GM21619 (cell line): ENCODE results near the gene SLC9A9.

ENCODE experiments used
- ATAC-seq: cut with Tn5 transposase; IDR thresholded peaks from one replicate; pipeline ENCODE4 v1.9.1; 2021; ENCODE audit not compliant: unreplicated experiment

The SLC9A9 gene

DNA sequence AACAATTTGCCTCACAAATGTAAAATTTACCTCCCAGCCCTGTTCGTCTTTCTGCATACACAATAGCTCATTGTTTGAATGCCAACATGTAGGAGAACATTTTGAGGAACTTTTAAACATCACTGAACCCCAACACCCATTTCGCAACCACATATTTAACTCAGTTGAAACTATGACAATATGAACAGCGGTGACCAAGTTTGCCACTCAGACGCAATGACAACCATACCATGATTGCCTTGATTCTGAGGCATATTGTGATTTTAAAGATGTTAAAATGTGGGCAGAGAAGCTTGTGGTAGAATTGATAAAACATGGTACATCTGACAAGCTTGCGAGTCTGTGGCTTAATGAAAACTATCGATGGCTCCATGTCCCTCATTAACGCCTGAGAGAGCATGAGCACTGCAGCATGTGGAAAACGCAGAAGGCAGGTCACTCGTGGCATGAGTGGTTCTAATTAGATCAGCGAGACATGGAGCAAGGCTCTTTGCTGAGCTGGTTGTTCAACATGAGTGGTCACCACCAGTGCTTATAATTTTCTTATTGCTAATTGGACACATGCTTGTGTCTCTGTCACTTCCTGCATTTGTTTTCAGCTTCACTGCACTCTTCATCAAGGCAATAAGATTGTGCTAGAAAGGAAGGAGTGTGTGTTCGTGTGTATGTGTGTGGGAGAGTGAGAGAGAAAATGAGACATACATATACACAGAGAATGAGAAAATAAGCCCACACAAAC is 611.9 kb downstream of the SLC9A9 start:
- no peak for ATAC-seq

DNA sequence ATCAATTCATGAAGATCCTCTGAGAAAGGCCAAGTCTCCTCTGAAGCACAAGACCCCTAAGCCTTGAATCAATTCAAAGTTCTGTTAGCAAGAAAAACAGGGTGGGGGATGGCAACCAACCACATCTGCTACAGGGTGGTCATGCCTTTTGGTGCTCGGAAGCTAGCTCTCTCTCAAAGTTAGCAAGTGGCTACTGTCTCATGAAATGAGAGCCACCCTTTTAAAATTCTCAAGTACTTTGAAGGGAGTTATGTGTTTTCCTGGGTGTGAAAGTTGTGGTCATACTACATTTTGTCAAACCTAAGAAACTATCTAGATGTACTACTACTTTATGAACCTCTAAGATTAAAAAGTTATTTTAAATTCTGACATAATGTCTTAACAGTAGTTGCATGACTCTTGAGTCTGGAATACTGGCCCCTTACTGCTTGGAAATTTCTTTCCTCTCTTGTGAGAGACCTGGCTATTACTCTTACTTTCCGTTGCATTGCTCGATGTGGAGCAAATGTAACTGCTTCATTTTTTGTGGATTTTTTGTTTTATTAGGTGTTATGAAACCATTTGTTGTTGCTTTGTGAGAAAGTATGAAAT is 612.6 kb downstream of the SLC9A9 start:
- ATAC-seq: no peak

DNA sequence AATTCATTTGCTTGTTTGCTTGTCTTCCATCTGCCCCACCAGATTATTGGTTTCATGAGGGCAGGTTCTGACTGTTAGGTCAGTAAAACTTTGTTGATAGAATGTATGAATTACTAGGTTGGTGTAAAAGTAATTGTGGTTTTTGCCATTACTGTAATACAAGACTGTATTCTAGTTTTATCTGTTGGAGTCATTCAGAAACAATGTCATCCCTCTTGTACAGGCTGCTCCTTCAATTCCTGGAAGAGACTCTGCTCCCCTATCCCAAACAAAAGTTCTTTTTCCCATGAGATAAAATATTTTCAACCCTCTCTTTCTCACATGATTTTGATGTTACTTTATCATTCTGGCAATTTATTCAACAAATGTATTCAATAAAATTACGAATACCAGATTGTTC is 613.7 kb downstream of the SLC9A9 start:
- no peak for ATAC-seq

DNA sequence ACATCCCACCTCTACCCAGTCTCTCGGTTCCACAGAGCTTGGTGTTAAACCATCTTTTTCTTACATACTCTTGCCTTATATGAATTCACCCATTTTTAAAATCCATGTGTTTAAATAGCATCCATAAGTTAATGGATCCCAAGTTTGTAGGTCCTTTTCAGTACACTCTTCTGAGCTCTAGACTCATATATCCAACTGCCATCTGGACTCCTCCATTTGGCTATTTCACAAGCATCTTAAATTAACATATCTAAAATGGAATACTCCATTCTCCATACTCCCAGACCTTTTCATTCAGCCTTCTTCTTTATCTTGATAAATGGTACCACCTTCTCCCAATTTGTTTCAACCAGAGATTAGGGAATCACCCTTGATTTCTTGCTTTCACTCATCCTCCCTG is 615.3 kb downstream of the SLC9A9 start:
- ATAC-seq: no peak

DNA sequence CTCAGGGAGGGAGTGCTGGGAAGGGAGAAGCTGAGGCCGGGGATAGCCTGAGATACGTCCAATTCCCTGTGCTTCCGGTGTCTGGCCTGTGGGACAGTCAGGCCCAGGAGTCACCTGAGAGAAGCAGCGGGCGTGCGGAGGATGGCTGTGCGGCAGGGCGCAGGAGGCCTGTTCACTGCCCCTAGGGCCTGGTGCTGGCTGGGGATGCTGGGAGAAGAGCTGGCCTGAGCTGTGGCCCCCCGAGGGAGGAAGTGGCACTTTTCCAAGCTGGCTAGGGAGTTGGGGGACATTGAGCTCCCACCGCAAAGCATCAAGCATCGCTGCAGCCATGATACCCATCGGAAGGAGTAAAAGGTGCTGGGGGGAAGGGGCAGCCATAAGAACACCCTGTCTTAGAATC is 619.9 kb downstream of the SLC9A9 start:
- no peak for ATAC-seq

DNA sequence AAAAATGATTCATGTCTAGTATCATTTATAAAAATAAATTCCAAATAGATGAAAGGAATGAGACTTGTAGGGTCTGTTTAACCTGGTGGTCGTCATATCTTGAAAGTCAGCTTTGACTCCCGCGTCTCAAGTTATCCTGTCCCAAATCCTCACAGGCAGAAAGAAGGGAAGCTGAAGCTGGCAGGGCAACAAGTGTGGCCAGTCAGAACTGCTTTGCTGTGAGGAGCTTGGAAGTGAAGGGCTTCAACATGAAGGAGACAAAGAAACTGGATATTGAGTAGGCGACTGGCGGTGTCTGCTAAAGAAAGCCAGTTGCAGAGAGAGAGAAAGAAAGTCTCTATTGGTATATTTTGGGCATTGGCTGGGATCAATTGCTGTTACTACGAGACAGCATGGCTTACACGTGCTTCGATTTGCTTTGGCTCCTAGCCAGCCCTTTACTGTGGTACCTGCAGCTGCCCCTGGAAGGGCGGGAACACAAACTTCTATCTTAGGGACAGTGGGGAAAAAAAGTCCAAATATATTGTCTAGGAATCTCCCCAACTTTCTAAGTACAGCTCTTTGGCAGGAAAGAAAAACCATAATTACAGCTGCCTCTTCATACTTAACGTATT is 621.5 kb downstream of the SLC9A9 start:
- no peak for ATAC-seq

DNA sequence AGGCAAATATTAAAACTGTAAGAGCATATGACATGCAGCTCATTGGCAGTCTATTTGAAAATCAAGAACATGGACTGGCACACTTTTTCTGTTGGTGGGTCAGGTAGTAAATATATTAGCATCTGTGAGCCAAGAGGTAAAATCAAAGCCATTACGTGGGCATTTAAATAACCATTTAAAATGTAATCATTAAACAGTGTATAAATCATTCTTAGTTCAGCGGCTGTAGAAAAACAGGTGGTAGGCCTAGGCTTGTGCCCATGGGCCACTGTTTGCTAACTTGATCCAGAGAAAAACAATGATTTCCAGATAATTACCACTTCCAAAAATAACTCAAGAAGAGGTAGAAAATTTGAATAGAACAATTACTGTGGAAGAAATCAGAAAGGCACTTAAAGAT is 623.6 kb downstream of the SLC9A9 start:
- ATAC-seq: no peak

DNA sequence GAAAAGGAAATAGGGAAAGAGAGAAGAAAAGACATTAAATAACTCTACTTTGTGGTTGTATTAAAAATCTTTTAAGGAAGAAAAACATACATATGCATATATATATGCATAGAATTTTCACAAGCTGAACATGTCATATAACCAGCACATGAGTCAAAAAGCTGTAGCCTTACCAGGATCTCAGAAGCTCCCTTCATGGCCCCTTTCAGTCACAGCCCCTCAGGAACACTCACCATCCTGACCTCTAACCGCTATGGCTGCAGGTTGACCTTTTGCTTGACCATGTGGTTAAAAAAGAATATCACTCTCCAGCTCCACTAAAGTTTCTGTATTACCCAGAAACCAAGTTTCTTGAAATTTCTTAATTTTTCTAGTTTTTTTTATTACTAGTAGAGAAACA is 625.3 kb downstream of the SLC9A9 start:
- ATAC-seq: no peak

DNA sequence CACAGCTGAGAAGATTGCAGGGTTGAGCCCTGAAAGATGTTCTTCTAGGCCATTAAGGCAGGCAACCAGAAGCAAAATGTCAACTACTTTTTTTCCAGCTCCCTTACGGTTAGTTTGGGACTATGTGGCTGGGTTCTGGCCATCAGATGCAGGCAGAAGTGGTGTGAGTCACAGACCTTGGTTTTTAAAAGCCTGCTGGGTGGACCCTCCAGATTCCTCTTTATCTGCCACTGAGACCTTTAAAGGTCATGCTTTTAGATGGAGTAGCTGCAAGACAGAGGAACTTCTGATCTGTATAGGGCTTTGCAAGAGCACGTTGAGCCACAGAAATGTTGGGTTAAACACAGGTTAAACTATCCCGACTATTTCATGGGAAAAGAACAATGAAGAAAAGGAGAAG is 625.8 kb downstream of the SLC9A9 start:
- no peak for ATAC-seq

DNA sequence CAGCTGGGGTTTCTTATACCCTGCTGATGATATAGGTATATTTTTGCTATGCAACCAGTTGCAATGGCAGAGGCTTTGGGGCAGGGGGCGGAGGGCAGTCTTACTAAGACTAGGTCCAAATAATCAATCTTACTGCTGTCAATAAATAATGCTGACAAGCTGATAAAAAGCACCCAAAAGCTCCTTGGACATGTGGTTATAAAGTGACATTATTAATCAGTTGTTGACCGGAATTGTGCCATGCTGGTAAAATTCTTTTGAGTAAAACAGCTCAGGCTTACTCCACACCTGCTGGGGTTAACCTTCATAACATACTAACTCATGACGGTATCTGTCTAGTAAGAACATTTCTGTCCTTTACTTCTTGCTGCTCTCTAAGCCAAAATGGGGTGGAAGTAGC is 626.8 kb downstream of the SLC9A9 start:
- no peak for ATAC-seq

DNA sequence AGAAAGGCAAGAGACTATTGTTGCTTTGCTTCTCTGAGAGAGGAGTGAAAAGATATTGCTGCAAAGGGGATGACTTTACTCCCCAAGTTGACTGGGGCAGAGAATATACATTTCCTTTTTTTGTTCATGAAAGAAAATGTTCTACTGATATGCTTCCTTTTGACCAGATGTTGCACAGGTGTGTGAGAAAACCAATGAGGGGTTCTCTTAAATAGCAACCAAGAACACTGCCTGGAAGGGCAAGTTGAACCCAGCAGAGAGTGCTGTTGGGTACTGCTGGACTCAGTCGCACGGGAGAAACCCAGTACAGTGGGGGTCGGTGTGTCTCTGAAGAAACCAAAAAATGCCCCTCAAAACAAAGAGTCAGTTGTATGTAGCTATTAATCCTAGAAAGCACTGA is 627.5 kb downstream of the SLC9A9 start:
- ATAC-seq: no peak

DNA sequence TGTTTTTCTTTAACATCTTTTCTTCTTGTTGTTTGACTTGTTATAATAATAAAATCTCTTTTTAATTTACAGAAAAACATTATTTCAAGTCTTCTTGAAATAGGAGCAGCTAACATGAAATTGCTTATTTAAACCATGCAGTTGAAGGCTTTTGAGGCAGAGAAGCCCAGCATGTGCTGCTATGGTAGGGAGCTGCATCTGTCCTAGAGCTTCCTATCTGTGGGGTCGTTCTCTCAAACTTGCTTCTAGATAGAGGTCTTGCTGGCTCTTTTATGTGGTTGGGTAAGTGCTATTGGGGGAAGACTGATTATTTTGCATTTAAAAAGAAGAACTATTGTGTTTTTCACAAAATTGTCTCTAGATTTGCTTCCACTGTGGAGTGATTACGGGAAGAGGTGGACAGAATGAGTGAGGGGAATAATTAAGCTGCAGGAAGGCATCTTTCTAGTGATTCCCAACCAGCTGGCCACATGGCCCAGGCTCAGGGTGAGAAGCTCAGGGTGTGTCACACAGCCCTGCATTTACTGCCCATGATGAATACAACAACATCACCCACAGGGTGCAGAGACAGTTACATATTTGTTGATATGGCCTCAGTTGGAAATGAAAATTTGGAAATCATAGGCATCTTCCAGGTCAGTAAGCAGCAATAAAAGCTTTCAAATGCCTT is 630.0 kb downstream of the SLC9A9 start:
- no peak for ATAC-seq

DNA sequence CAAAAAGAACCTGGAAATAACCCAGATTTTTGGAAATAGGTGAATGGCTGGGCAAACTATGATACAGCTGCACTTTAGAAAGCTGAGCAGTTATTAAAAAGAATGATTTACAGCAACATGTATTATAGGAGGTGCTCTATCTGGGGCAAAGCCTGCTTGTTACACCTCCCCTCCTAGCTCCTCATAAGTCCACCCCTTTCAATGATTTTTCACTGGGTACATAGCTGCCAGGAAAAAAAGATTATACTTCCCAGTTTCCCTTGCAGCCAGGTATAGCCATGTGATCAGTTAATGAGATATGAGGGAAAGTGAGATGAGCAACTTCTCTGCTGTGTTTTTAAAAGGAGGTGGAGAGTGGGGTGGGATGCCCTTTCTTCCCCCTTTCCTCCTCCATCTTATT is 631.0 kb downstream of the SLC9A9 start:
- ATAC-seq: no peak

DNA sequence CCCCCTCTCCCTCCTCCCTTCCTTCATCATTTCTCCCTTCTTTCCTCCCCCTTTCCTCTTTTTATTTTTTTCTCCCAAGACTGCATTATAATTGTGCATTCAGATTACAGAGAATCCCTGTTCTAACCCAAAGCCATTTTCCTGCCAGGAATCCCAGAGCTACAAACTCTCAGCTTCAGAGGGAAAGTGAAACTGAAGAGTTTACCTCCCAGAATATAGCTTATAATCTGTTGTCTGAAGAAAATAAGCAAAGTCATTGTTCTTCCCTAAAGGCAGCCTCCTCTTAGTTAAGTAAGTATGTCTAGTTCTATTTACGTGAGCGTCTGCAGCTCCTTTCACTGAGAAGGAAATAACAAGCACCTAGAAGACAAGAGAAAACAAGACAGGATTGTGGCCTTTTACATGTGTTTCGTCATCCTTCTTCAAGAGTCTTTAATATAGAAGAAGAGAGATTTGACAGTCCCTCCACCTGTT is 631.5 kb downstream of the SLC9A9 start:
- no peak for ATAC-seq
